Mesendoderm (in vitro differentiated cells): ENCODE measurements around the gene ADARB1.

Experiments used
- DNase-seq: peaks from one replicate; pipeline ENCODE4 v3.0.0; 2013
- H2AK5ac ChIP-seq: 2 replicates; pipeline ENCODE4 v1.6.1; 2013; ENCODE audit warnings: low read length, inconsistent platforms
- H2BK120ac ChIP-seq: 2 replicates; pipeline ENCODE4 v1.6.1; 2013; ENCODE audit warnings: low read depth, mild to moderate bottlenecking, low read length, moderate library complexity, mixed read lengths
- H2BK15ac ChIP-seq: replicated peaks from 2 replicates; pipeline ENCODE4 v1.6.1; 2013; ENCODE audit warnings: low read depth, mild to moderate bottlenecking, moderate library complexity
- H2BK5ac ChIP-seq: 2 replicates; pipeline ENCODE4 v1.6.1; 2013; ENCODE audit warnings: low read length, inconsistent platforms
- H3K18ac ChIP-seq: 2 replicates; pipeline ENCODE4 v1.6.1; 2013; ENCODE audit warnings: mild to moderate bottlenecking, low read length, mixed read lengths
- H3K23ac ChIP-seq: one replicate; pipeline ENCODE4 v1.6.1; 2013; ENCODE audit warnings: low read length
- H3K27ac ChIP-seq: 2 replicates; pipeline ENCODE4 v1.5.1; 2013; ENCODE audit warnings: low read depth, mild to moderate bottlenecking, inconsistent platforms, low read length, moderate library complexity
- H3K27me3 ChIP-seq: 2 replicates; pipeline ENCODE4 v1.6.1; 2013; ENCODE audit warnings: low read length, control low read depth, mild to moderate bottlenecking, inconsistent platforms; ENCODE audit not compliant: insufficient read depth, poor library complexity
- H3K36me3 ChIP-seq: 2 replicates; pipeline ENCODE4 v1.6.1; 2013; ENCODE audit warnings: low read length, inconsistent platforms; ENCODE audit not compliant: control insufficient read depth, insufficient read depth
- H3K4ac ChIP-seq: one replicate; pipeline ENCODE4 v1.6.1; 2013; ENCODE audit warnings: low read depth, mild to moderate bottlenecking, low read length, moderate library complexity
- H3K4me1 ChIP-seq: 2 replicates; pipeline ENCODE4 v1.6.1; 2013; ENCODE audit warnings: low read depth, low read length, inconsistent platforms; ENCODE audit not compliant: control insufficient read depth
- H3K4me2 ChIP-seq: 2 replicates; pipeline ENCODE4 v1.6.1; 2013; ENCODE audit warnings: low read length
- H3K4me3 ChIP-seq: 2 replicates; pipeline ENCODE4 v1.5.1; 2013; ENCODE audit warnings: mild to moderate bottlenecking, low read length
- H3K56ac ChIP-seq: one replicate; pipeline ENCODE4 v1.6.1; 2013; ENCODE audit warnings: low read length
- H3K79me1 ChIP-seq: 2 replicates; pipeline ENCODE4 v1.6.1; 2013; ENCODE audit warnings: low read length, inconsistent platforms
- H3K79me2 ChIP-seq: 2 replicates; pipeline ENCODE4 v1.6.1; 2013; ENCODE audit warnings: mild to moderate bottlenecking, low read length; ENCODE audit not compliant: control insufficient read depth, insufficient read depth
- H3K9ac ChIP-seq: 2 replicates; pipeline ENCODE4 v1.6.1; 2013; ENCODE audit warnings: low read length, inconsistent platforms
- H4K5ac ChIP-seq: one replicate; pipeline ENCODE4 v1.6.1; 2013; ENCODE audit warnings: low read length
- H4K8ac ChIP-seq: one replicate; pipeline ENCODE4 v1.6.1; 2013; ENCODE audit warnings: low read depth, mild to moderate bottlenecking, control low read depth, low read length, moderate library complexity
- WGBS: extraction: QIAGEN DNeasy Blood & Tissue Kit; methylation state at CpG from one replicate; pipeline ENCODE4 v1.1.7; 2013; ENCODE audit warnings: low lambda C conversion rate, missing lambda C conversion rate; ENCODE audit not compliant: insufficient coverage; ENCODE audit errors: extremely low coverage; 5-methylcytosine and 5-hydroxymethylcytosine counted together

The ADARB1 gene

DNA sequence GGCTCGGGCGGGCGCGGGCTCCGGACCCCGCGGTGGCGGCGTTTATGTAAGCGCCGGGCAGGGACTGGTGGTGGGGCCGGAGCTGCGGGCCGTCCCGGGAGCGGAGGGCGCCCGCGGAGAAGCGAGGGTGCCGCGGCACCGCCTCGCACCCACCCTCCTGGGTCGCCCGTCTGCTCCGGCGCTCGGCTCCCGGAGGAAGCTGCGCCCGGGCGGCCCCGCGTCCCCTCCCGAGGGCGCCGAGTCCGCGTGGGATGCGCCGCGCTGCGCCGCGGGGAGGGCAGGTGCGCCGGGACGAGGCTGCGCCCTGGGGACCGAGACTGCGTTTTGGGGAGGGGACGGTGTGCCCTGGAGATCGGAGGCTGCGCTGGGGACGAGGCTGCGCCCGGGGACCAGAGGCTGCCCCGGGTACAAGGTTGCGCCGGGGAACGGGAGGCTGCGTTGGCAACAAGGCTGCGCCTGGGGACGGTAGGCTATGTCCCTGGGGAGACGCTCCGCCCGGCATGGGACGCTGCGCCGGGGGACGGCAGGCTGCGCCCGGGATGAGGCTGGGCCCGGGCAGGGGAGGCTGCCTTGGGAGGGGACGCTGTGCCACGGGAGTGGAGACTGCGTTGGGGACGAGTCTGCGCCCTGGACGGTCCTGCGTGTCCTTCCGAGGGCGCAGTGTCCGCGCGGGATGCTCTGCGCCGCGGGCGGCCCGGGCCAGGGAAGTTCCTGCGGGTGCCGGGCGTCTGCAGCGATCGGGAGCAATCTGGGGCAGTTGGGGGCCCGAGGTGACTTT lies 627 bp downstream of the ADARB1 start:
- peak overlapping the region; percentile 78 for H3K9ac ChIP-seq
- no peak overlapping the region for H2AK5ac ChIP-seq
- H4K5ac ChIP-seq, result no peak overlapping the region
- H3K4ac ChIP-seq, result no peak overlapping the region
- no peaks in the 10 kb centered on the region for H3K36me3 ChIP-seq
- no peaks in the 10 kb centered on the region for H3K4me1 ChIP-seq
- no peak overlapping the region for H2BK120ac ChIP-seq
- peaks cover 2% of the 10 kb centered on the region for H3K27me3 ChIP-seq
- WGBS, result no CpG with 5 or more reads among the region's 98 CpGs
- no peak overlapping the region for H2BK15ac ChIP-seq
- H3K18ac ChIP-seq, result no peak overlapping the region
- H3K79me2 ChIP-seq, result no peaks in the 10 kb centered on the region
- H3K56ac ChIP-seq, result peak overlapping the region; percentile 90
- H2BK5ac ChIP-seq, result no peak overlapping the region
- H4K8ac ChIP-seq, result no peak overlapping the region
- no peak overlapping the region for H3K23ac ChIP-seq
- DNase-seq, result peak; percentile 52
- H3K27ac ChIP-seq, result peak overlapping the region; percentile 28
- peak overlapping the region; percentile 58 for H3K4me2 ChIP-seq
- no peaks in the 10 kb centered on the region for H3K79me1 ChIP-seq
- H3K4me3 ChIP-seq, result peak overlapping the region; percentile 35

DNA sequence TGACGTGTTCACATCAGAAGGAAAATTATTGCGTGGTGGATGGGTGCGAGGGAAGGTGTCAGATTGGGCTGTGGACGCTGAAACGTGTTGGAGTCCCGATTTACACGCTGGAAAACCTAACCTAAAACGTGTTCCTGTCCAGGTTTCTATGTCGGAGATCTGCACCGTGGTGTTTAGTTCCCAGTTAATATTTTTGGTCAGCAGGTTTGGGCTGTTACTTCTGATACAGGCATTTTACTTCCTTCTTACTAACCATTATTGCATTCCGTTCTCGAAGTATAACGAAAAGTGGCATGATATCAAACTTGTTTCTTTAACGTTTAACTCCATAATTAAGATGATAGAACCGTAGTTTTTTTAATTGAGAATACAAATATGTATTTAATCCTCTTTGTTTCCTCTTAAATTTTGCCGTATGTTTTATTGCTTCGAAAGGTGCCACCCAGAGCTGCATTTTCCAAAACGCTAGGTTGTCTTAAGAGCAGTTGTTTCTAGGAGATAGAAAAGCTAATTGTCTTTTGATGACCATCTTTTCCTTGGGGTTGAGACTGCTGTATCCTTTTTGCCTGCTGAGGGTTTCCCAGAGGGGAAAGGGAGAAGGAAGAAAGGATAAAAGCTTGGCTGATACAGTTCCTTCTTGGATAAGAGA lies 1.3 kb downstream of the ADARB1 start:
- H2AK5ac ChIP-seq, result no peak overlapping the region
- peaks cover 2% of the 10 kb centered on the region for H3K27me3 ChIP-seq
- no peak for DNase-seq
- H4K8ac ChIP-seq, result no peak overlapping the region
- no peak overlapping the region for H3K23ac ChIP-seq
- H3K79me1 ChIP-seq, result no peaks in the 10 kb centered on the region
- no peaks in the 10 kb centered on the region for H3K36me3 ChIP-seq
- no peak overlapping the region for H4K5ac ChIP-seq
- no peaks in the 10 kb centered on the region for H3K4me1 ChIP-seq
- H3K4me3 ChIP-seq, result no peak overlapping the region
- H3K18ac ChIP-seq, result no peak overlapping the region
- no peak overlapping the region for H2BK15ac ChIP-seq
- no peak overlapping the region for H2BK120ac ChIP-seq
- H3K4me2 ChIP-seq, result peak overlapping the region; percentile 58
- H3K27ac ChIP-seq, result no peak overlapping the region
- WGBS, result no CpG with 5 or more reads among the region's 18 CpGs
- no peaks in the 10 kb centered on the region for H3K79me2 ChIP-seq
- H2BK5ac ChIP-seq, result no peak overlapping the region
- peak overlapping the region; percentile 78 for H3K9ac ChIP-seq
- H3K4ac ChIP-seq, result no peak overlapping the region
- peak overlapping the region; percentile 90 for H3K56ac ChIP-seq

DNA sequence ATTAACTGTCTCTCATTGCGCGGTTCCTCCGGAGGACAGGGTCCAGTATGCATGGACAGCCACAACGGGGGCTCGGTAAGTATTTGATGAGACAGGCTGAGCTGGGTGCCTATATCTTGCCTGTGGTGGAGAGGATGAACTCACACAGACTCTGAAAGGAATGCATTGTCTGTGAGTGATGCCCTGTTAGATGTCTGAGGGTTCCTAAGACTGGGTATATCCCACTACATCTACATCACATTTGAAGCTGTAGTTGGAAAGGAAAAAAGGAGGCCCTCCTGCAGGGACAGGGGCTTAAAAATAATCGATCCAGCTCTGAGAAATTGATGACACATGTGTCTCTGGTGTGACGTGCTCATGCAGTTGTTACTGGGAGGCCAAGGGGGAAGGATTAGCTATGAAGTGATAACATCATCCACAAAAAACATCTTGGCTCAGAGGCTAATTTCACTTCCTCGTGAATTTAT lies 1.9 kb downstream of the ADARB1 start:
- no peaks in the 10 kb centered on the region for H3K4me1 ChIP-seq
- no peak overlapping the region for H3K9ac ChIP-seq
- H3K4me2 ChIP-seq, result no peak overlapping the region
- H3K4me3 ChIP-seq, result no peak overlapping the region
- DNase-seq, result peak; percentile 32
- H3K18ac ChIP-seq, result no peak overlapping the region
- no peaks in the 10 kb centered on the region for H3K79me1 ChIP-seq
- H2AK5ac ChIP-seq, result no peak overlapping the region
- no peak overlapping the region for H2BK5ac ChIP-seq
- no peak overlapping the region for H3K4ac ChIP-seq
- H4K5ac ChIP-seq, result no peak overlapping the region
- WGBS, result no CpG with 5 or more reads among the region's 8 CpGs
- no peak overlapping the region for H3K23ac ChIP-seq
- no peaks in the 10 kb centered on the region for H3K79me2 ChIP-seq
- H3K27ac ChIP-seq, result no peak overlapping the region
- H3K27me3 ChIP-seq, result peaks cover 2% of the 10 kb centered on the region
- H4K8ac ChIP-seq, result no peak overlapping the region
- no peak overlapping the region for H2BK120ac ChIP-seq
- H3K36me3 ChIP-seq, result no peaks in the 10 kb centered on the region
- H3K56ac ChIP-seq, result no peak overlapping the region
- H2BK15ac ChIP-seq, result no peak overlapping the region

DNA sequence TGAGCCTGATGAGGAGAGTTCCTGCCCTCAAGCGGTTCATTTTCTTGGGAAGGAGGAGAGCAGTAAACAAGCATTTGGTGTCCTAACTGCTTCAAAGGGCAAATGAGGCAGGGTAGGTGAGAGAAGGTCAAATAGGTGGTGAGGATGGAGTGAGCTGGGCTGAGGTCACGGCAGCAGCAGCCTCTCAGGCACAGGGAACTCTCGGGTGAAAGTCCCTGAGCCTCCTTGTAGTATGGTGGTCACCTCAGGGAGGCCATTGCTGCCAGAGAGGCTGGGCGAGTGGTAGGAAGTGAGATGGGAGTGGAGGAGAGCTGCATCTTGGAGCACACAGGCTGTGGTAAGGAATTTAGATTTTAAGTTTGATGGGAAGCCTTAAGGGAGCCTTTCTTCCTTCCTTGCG lies 4.0 kb downstream of the ADARB1 start:
- H2BK5ac ChIP-seq, result no peak overlapping the region
- no peak overlapping the region for H3K4me3 ChIP-seq
- no peak overlapping the region for H2BK15ac ChIP-seq
- no peaks in the 10 kb centered on the region for H3K36me3 ChIP-seq
- no peaks in the 10 kb centered on the region for H3K4me1 ChIP-seq
- H3K27ac ChIP-seq, result no peak overlapping the region
- no peak overlapping the region for H2AK5ac ChIP-seq
- DNase-seq, result no peak
- H3K9ac ChIP-seq, result no peak overlapping the region
- H3K23ac ChIP-seq, result no peak overlapping the region
- H3K27me3 ChIP-seq, result peaks cover 2% of the 10 kb centered on the region
- no peak overlapping the region for H3K4ac ChIP-seq
- no peaks in the 10 kb centered on the region for H3K79me2 ChIP-seq
- no peak overlapping the region for H4K8ac ChIP-seq
- peaks cover 2% of the 10 kb centered on the region for H3K79me1 ChIP-seq
- H3K18ac ChIP-seq, result no peak overlapping the region
- no CpG with 5 or more reads among the region's 5 CpGs for WGBS
- H4K5ac ChIP-seq, result no peak overlapping the region
- no peak overlapping the region for H3K4me2 ChIP-seq
- no peak overlapping the region for H2BK120ac ChIP-seq
- no peak overlapping the region for H3K56ac ChIP-seq

DNA sequence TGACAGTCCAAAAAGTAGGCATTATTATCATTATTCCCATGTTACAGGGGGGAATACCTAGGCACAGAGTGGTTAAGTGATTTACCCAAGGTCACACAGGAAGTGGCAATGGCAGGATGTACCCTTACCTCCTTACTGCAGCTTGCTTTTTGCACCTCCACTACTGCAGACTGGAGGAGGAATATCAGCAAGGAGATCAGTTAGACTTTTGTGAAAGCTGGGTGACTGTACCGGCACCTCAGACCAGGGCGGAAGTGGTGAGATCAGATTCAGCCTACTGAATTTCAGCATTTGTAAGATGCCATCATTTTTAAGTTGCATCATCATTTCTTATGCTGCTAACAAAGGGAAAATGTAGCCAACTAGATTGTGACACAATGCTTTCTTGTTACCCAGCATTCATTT lies 4.5 kb downstream of the ADARB1 start:
- H3K4me1 ChIP-seq, result no peaks in the 10 kb centered on the region
- H3K4me2 ChIP-seq, result no peak overlapping the region
- H3K9ac ChIP-seq, result no peak overlapping the region
- no peak overlapping the region for H3K56ac ChIP-seq
- H2AK5ac ChIP-seq, result no peak overlapping the region
- no peak for DNase-seq
- H3K4ac ChIP-seq, result no peak overlapping the region
- no peak overlapping the region for H3K4me3 ChIP-seq
- no peak overlapping the region for H4K5ac ChIP-seq
- peaks cover 2% of the 10 kb centered on the region for H3K27me3 ChIP-seq
- no peak overlapping the region for H4K8ac ChIP-seq
- H2BK15ac ChIP-seq, result no peak overlapping the region
- H3K23ac ChIP-seq, result no peak overlapping the region
- H3K27ac ChIP-seq, result no peak overlapping the region
- H3K79me1 ChIP-seq, result peaks cover 2% of the 10 kb centered on the region
- H2BK5ac ChIP-seq, result no peak overlapping the region
- no CpG with 5 or more reads among the region's 2 CpGs for WGBS
- H2BK120ac ChIP-seq, result no peak overlapping the region
- no peaks in the 10 kb centered on the region for H3K79me2 ChIP-seq
- no peaks in the 10 kb centered on the region for H3K36me3 ChIP-seq
- no peak overlapping the region for H3K18ac ChIP-seq
